Stimulated activated memory B cell treated with anti-CD40 and anti-IgM and Interleukin-4, amounts not matched to agents 10 μg/mL and 1 μg/mL and 100 μg/mL, for 72 hours (primary cell): Measurements from ENCODE around the gene INTS1.

Experiments
- ATAC-seq: fragments of 150-1000 bp; cut with Tn5 transposase; 2 replicates; pipeline ENCODE4 v1.10.0; 2021
- H3K27ac Mint-ChIP-seq: one replicate; pipeline ENCODE4 v1.8.0; 2022; ENCODE audit warnings: mild to moderate bottlenecking, mixed read lengths
- H3K27me3 Mint-ChIP-seq: one replicate; pipeline ENCODE4 v1.8.0; 2022; ENCODE audit warnings: mixed read lengths
- H3K36me3 Mint-ChIP-seq: one replicate; pipeline ENCODE4 v1.8.0; 2022; ENCODE audit warnings: mixed read lengths
- H3K4me1 Mint-ChIP-seq: one replicate; pipeline ENCODE4 v1.8.0; 2022; ENCODE audit warnings: mixed read lengths
- H3K4me3 Mint-ChIP-seq: one replicate; pipeline ENCODE4 v1.8.0; 2022; ENCODE audit warnings: mild to moderate bottlenecking, moderate library complexity, mixed read lengths
- H3K9me3 Mint-ChIP-seq: one replicate; pipeline ENCODE4 v1.8.0; 2022; ENCODE audit warnings: mixed read lengths

The INTS1 gene

GRCh38 chr7:1509226-1509625, 5.0 kb upstream of the INTS1 start:
- Mint-ChIP-seq H3K4me1 (peaks cover 54% of the 10 kb centered on the region), H3K4me3 (no peak overlapping the region), H3K36me3 (no peaks in the 10 kb centered on the region), H3K9me3 (no peaks in the 10 kb centered on the region), H3K27me3 (no peaks in the 10 kb centered on the region), H3K27ac (no peak overlapping the region)
- no peak for ATAC-seq

- H3K4me1 Mint-ChIP-seq, result peaks cover 51% of the 10 kb centered on the region
- H3K9me3 Mint-ChIP-seq, result no peaks in the 10 kb centered on the region
- no peak for ATAC-seq
- H3K27me3 Mint-ChIP-seq, result no peaks in the 10 kb centered on the region
- H3K36me3 Mint-ChIP-seq, result no peaks in the 10 kb centered on the region
- H3K4me3 Mint-ChIP-seq, result no peak overlapping the region
- H3K27ac Mint-ChIP-seq, result no peak overlapping the region
Observed at GRCh38 chr7:1508277-1508758, 4.1 kb upstream of the INTS1 start.

GRCh38 chr7:1505731-1506550, 1.8 kb upstream of the INTS1 start:
- ATAC-seq, result peak; percentile 22
- Mint-ChIP-seq H3K27ac (peak overlapping the region; percentile 80), H3K36me3 (peaks cover 18% of the 10 kb centered on the region), H3K4me3 (peak overlapping the region; percentile 65), H3K9me3 (no peaks in the 10 kb centered on the region), H3K4me1 (peaks cover 49% of the 10 kb centered on the region), H3K27me3 (no peaks in the 10 kb centered on the region)

GRCh38 chr7:1503390-1503789, 799 bp downstream of the INTS1 start:
- Mint-ChIP-seq H3K36me3 (peaks cover 32% of the 10 kb centered on the region), H3K4me3 (peak overlapping the region; percentile 88), H3K27ac (peak overlapping the region; percentile 62), H3K4me1 (peaks cover 49% of the 10 kb centered on the region), H3K9me3 (no peaks in the 10 kb centered on the region), H3K27me3 (no peaks in the 10 kb centered on the region)
- no peak for ATAC-seq

GRCh38 chr7:1502845-1503244, 1.3 kb downstream of the INTS1 start:
- Mint-ChIP-seq H3K36me3 (peaks cover 36% of the 10 kb centered on the region), H3K4me1 (peaks cover 49% of the 10 kb centered on the region), H3K27me3 (no peaks in the 10 kb centered on the region), H3K9me3 (no peaks in the 10 kb centered on the region), H3K4me3 (peak overlapping the region; percentile 88), H3K27ac (peak overlapping the region; percentile 62)
- no peak for ATAC-seq

- Mint-ChIP-seq H3K36me3 (peaks cover 47% of the 10 kb centered on the region), H3K27me3 (no peaks in the 10 kb centered on the region), H3K9me3 (no peaks in the 10 kb centered on the region), H3K4me3 (peak overlapping the region; percentile 88), H3K27ac (no peak overlapping the region), H3K4me1 (peaks cover 43% of the 10 kb centered on the region)
- no peak for ATAC-seq
Observed at GRCh38 chr7:1501487-1502270, 2.5 kb downstream of the INTS1 start.

- H3K36me3 Mint-ChIP-seq, result peaks cover 49% of the 10 kb centered on the region
- no peaks in the 10 kb centered on the region for H3K27me3 Mint-ChIP-seq
- no peaks in the 10 kb centered on the region for H3K9me3 Mint-ChIP-seq
- H3K4me1 Mint-ChIP-seq, result peaks cover 29% of the 10 kb centered on the region
- no peak overlapping the region for H3K27ac Mint-ChIP-seq
- H3K4me3 Mint-ChIP-seq, result no peak overlapping the region
- no peak for ATAC-seq
Observed at GRCh38 chr7:1500064-1500807, 4.0 kb downstream of the INTS1 start.

GRCh38 chr7:1499367-1500029, 4.7 kb downstream of the INTS1 start:
- H3K4me1 Mint-ChIP-seq, result peaks cover 29% of the 10 kb centered on the region
- no peaks in the 10 kb centered on the region for H3K9me3 Mint-ChIP-seq
- peaks cover 49% of the 10 kb centered on the region for H3K36me3 Mint-ChIP-seq
- no peak overlapping the region for H3K27ac Mint-ChIP-seq
- no peaks in the 10 kb centered on the region for H3K27me3 Mint-ChIP-seq
- H3K4me3 Mint-ChIP-seq, result no peak overlapping the region
- ATAC-seq, result no peak

- Mint-ChIP-seq H3K9me3 (no peaks in the 10 kb centered on the region), H3K27me3 (no peaks in the 10 kb centered on the region), H3K4me1 (peaks cover 29% of the 10 kb centered on the region), H3K4me3 (no peak overlapping the region), H3K27ac (no peak overlapping the region), H3K36me3 (peaks cover 49% of the 10 kb centered on the region)
- ATAC-seq, result no peak
Observed at GRCh38 chr7:1498370-1499305, 5.6 kb downstream of the INTS1 start.

GRCh38 chr7:1497293-1497927, 6.8 kb downstream of the INTS1 start:
- H3K27ac Mint-ChIP-seq, result no peak overlapping the region
- H3K4me3 Mint-ChIP-seq, result no peak overlapping the region
- no peaks in the 10 kb centered on the region for H3K27me3 Mint-ChIP-seq
- no peaks in the 10 kb centered on the region for H3K9me3 Mint-ChIP-seq
- peaks cover 46% of the 10 kb centered on the region for H3K36me3 Mint-ChIP-seq
- no peak for ATAC-seq
- peaks cover 19% of the 10 kb centered on the region for H3K4me1 Mint-ChIP-seq

GRCh38 chr7:1496531-1497292, 7.5 kb downstream of the INTS1 start:
- Mint-ChIP-seq H3K27ac (no peak overlapping the region), H3K9me3 (no peaks in the 10 kb centered on the region)

GRCh38 chr7:1495564-1496242, 8.5 kb downstream of the INTS1 start:
- Mint-ChIP-seq H3K4me1 (peaks cover 5% of the 10 kb centered on the region), H3K36me3 (peaks cover 49% of the 10 kb centered on the region), H3K4me3 (no peak overlapping the region)

More at GRCh38 chr7:1496531-1497292, 7.5 kb downstream of the INTS1 start:
- Mint-ChIP-seq H3K4me3 (no peak overlapping the region), H3K27me3 (no peaks in the 10 kb centered on the region), H3K36me3 (peaks cover 46% of the 10 kb centered on the region), H3K4me1 (peaks cover 12% of the 10 kb centered on the region)
- ATAC-seq, result no peak

More at GRCh38 chr7:1495564-1496242, 8.5 kb downstream of the INTS1 start:
- no peaks in the 10 kb centered on the region for H3K27me3 Mint-ChIP-seq
- no peak for ATAC-seq
- H3K9me3 Mint-ChIP-seq, result no peaks in the 10 kb centered on the region
- no peak overlapping the region for H3K27ac Mint-ChIP-seq
